NCI-H1417 (cell line): Measurements from ENCODE around the gene NRL.
A peak's percentile ranks its signal among the peaks of the same experiment; 100 is the strongest.
"Not testable (repeated sequence)": the region's sequence is repeated elsewhere in the genome, so short reads cannot be mapped to it uniquely, and the experiment has no call there.

Experiments
- DNase-seq, 3 experiments: peaks; one replicate each; lab custom pipeline; 2025; lab: John Stamatoyannopoulos, UW

NRL gene

DNA sequence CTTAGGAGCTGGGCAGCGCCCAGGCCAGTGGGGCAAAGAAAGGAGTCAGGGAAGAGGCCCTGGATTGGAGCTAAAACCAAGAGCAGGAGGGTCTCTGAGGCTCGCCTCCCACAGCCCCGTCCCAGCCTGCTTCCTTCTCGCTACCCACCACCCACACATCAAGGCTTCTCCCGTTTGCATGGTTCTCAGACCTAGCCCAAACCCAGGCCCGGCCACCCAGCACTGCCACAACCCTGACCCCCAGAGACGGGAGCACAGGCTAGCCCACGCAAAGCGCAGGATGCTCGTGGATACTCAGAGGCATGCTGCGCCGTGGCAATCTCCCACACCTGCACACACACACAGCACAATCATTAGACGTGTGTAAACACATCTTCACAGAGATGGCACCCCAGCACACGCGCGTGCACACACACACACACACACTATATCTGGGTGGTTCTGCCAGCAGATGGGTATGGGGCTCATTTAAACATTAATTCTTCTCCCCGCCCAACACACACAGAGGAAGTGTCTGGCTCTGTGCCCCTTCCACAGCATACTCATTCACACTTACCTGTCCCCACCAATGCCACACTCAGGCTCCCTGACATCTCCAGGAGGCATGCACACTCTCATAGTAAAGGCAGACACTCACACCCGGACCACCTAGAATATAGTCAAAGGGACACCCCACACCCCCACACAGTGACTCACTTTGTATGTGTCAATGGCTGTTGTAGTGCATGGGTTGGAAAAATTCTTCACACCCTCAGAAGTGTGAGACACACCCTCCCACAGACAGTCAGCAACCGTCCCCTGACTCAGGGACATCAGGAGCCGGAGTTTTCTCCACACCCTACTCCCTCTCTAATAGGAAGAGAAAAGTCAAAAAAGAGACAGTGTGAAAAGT, 61.8 kb downstream of the NRL start:
- no peak for DNase-seq

DNA sequence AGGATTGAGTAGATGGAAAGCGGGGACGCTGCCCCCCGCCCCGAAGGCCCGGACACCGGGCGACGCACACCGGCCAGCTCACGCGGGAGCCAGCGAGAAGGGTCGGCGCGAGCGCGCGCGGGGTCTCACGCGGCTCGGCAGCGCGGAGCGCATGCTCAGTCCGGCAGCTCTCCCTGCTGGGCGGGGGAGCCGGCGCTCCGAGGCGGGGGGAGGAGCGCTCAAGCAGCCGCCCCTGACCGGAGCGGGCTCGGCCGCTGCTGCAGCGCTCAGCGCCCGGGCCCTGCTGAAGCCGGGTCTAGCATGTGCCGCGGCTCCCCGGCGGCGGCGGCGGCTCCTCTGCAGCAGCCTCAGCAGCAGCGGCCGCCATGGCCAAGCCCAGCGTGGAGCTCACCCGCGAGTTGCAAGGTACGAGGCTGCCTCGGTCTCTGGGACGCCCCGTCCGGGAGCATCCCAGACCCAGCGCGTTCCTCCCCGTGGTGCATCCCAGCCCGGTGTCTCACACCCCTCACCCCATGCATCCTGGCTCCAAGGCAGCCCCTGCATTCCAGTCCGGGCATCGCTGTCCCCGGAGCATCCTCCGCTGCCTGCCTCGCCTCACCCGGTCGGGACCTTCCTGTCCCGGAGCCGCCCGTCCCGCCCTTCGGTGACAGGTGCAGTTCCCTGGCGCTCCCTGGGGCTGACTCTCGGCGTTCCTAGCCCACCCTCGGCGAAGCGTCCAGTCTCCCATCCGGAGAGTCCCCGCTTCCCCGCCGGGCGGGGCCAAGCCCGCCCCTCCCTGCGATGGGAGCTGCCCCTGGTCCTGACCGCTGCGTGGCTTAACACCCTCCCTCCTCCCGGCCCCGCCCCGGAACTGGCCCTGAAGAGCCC, 62.7 kb downstream of the NRL start, which contains the start of gene CARMIL3:
CARMIL3 (plus strand) TSS at position 221 of the 867 bp plus-strand sequence; CDS start at position 366, 145 bp downstream.
- peak; percentile 83 to 88 (median 84) for DNase-seq

DNA sequence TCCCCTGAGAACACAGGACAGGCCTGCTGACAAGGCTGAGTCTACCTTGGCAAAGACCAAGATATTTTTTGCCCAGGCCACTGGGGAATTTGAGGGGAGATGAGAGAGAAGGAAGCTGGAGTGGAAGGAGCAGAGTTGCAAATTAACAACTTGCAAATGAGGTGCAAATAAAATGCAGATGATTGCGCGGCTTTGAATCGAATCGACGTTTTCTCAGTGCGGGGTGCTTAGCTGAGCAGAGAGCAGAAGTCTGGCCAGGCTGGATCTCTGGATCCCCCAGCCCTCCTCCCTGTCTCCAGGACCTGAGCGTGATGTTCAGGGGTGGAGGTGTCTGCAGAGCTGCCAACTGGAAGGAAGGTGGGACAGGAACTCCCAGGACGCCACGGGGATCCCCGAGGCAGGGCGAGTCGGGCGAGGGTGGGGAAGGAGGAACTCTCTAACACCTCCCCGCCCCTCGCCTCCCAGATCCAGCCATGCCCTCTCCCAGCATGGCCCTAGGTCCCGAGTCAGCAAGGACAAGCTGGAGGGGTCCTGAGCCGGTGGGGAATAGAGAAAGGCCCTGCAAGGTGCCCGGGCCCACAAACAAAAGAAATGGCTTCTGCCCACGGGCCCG, 63.5 kb downstream of the NRL start:
- DNase-seq, result no peak

DNA sequence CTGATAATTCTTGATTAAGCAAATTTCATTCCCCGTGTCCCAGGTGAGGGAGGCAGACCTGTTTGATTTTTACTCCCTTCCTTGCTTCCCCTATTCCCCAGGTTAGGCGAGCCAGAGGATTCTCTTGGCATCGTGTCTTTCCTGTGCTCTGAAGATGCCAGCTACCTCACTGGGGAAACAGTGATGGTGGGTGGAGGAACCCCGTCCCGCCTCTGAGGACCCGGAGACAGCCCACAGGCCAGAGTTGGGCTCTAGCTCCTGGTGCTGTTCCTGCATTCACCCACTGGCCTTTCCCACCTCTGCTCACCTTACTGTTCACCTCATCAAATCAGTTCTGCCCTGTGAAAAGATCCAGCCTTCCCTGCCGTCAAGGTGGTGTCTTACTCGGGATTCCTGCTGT, 64.0 kb downstream of the NRL start:
- not testable (repeated sequence) for DNase-seq

DNA sequence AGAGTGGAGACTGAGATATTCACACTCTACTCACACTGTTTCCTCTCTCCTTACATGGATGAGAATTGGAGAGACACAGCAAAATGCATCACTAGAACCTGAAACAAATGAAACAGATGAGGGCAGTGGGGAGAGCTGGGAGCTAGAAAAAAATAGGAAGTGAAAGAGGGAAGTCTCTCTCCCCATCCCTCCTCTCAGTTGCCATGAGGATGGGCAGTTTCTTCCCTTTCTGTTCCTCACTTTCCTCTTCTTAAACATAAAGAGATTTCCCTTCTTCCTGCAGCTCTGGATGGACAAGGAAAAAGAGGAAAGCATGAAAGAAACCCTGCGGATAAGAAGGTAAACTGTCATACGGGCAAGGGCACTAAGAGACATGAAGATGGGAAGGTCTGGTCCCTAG, 65.7 kb downstream of the NRL start:
- not testable (repeated sequence) for DNase-seq

DNA sequence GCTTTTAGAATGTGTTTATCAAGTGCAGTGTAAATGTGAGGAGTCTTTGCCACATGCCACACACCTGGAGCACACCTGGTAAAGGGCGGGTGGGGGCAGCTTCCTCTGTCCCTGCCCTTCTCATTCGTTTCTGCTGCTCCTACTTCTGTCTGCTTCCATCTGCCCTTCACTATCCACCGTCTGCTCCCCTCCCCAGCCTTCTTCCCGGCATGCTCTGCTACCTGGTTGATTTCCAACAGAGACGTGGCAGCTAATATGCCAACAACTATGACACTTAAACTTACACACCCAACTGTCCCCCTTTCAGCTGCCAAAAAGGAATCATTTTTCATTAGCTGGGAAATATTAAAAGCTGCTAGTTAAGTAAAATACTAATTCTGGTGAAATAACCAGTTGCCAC, 72.0 kb downstream of the NRL start:
- no peak for DNase-seq

DNA sequence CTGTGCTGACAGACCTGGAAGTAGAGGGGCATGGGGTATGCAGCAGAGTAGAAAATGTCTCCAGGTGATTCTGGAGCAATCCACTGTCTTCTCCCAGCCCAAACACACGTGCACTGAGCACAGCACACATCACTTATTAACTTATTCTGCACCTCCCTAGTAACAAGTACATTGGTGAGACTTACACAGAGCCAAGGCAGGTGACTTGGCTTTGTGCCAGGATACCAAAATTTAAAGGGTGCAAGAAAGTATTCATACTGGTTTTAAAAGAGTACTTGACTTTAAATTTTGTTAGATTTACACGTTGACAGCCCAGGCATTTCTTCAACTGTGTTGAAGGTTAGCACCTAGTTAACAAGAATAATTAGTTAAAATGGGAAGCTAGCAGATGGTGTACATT, 74.1 kb downstream of the NRL start:
- DNase-seq, result no peak

DNA sequence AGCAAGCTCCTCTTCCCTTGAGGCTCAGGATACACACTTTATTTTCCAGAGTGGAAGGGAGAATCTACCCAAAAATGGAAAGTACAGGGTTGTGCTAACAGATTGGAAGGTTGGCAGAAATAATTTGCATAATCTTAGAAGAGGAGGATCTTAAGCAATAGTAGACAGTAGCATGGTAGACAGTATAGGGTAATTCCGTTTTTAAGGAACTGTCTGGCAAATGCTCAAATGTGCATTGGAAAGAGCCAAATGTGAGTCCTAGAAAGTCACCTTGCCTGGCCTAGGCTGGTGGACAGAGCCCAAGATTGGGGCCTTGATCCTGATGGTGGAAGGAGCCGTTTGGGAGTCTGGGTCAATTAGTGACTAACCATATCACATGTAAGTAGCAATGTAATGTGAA, 76.1 kb downstream of the NRL start:
- no peak for DNase-seq

DNA sequence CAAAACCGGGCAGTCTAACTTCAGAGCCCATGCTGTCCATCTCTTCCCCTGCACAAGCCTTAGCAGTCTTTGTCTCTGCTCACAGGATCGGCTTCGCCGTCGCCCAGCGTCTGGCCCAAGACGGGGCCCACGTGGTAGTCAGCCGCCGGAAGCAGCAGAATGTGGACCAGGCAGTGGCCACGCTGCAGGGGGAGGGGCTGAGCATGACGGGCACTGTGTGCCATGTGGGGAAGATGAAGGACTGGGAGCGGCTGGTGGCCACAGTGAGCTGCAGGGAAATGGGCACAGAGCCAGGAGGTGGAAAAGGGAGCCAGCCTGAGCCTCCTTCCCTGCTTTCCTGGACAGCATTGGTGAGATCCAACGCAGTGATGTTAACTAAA, 77.1 kb downstream of the NRL start:
- DNase-seq, result peak; percentile 36 to 65 (median 40)

DNA sequence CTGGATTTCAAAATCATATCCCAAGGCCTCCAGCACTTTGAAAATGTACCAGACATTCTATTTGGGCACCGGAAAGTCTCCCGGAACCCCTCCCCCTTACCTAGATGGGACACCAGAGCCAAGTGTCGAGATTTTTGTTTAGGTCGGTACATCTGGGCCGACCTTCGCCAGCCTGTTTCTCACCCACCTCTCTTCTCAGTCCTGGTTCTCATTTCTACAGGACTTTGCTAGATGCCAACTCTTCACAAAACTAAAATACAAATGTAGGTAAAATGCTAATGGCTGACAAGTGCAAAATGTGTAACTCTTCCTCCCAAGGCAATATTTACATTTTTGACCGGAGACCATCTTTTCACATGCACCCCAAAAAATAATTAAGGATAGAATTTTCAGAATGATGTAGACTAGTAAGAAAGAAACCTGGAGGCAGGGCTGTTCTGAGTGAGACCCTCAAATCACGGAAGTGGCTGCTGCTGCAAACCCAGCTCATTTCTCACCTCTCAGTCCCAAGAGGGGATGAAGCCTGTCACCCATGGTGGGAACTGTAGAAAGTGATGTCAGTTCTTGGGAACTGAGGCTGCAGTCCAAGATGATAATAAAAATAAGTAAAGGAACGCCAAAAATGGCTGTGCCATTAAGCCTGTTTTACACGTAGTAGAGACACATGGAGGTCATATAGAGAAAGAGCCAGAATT, 77.6 kb downstream of the NRL start:
- DNase-seq, result not testable (repeated sequence)

DNA sequence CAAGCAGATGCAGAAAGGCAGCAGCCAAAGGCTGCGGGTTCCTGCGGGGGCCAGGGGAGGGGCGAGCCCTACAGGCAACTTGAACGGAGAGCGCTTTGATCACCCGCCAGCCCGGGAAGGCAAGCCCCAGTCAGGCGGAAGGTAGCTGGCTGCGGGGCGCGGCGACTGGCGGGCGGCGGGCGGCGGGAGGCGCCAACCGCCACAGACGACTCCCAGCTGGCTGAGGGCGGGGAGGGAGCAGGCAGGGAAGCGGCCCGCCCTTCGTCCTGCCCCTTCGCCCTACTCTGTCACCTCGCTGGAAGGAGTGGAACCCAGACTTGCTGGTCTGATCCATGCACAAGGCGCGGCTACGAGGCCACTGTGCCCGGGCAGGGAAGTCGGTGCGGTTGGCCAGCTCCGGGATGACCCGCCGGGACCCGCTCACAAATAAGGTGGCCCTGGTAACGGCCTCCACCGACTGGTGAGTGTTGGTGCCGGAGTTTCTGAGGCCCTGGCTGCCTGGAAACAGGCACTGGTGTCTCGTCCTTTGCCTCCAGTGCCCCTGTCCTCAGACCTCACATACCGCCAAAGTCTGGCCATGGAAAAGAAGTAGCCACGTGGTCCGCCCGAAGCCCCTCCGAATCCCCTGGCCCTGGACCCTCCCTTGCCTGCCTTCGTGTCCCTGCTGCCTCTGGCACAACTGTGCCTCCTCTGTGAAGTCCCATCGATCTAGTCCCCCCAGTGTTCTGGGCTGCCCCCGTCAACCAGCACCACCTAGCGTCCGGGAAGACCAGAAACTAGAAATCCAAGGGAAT, 78.4 kb downstream of the NRL start:
- DNase-seq, result peak; percentile 79 to 91 (median 91)

DNA sequence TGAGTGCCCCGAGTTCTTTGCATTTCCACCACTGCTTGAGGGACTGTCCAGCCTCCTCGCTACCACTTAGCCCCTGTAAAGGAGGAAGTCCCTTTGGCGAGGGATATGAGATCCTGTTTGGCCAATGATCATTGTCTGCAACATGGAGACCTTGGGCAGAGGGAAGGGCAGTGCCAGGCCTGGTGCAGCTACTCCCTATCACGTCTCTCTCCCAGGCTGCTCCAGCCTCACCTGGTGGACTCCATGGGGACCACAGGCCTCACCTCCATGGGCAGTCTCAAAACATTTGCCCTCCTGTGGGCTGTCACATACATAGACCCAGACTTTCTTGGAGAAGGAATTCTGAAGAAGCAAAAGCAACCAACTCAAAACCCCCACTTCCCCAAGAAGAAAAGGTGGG, 79.0 kb downstream of the NRL start:
- peak in 1 of 3 experiments; percentile 77 for DNase-seq

DNA sequence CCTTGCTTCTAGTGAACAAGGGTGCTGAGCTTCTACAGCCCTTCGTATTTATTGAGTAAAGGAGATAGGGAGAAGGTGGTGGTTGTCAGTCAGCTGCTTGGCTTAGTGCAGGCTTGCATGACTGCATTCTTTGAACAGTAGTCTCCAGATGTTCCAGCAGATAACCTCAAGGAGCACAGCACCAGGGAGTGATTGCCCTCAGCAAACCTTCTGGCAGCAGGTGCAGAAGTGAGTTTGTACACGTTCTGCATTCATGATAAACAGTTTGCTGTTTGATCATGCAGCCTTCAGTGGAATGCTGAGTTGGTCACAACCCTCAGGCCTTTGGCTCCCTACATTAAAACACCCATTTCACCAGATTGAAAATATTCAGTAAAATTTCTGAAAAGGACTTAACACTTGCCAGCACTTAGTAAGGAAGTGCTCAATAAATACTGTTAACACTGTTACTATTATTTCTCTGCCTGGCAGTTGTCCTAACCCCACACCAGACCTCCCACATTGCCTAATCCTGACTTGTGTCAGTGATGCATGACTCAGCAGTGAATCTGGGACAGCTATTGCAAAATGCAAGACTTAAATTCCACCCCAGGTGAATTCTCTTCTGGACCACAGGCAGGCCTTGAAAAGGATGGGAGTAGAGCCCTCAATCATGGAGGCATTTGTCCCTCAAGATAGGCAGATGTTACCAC, 81.9 kb downstream of the NRL start:
- no peak for DNase-seq

DNA sequence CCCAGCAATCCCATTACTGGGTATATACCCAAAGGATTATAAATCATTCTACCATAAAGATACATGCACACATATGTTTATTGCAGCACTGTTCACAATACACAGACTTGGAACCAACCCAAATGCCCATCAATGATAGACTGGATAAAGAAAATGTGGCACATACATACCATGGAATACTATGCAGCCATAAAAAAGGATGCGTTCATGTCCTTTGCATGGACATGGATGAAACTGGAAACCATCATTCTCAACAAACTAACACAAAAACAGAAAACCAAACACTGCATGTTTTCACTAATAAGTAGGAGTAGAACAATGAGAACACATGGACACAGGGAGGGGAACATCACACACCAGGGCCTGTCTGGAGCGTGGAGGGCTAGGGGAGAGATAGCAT, 83.4 kb downstream of the NRL start:
- not testable (repeated sequence) for DNase-seq

DNA sequence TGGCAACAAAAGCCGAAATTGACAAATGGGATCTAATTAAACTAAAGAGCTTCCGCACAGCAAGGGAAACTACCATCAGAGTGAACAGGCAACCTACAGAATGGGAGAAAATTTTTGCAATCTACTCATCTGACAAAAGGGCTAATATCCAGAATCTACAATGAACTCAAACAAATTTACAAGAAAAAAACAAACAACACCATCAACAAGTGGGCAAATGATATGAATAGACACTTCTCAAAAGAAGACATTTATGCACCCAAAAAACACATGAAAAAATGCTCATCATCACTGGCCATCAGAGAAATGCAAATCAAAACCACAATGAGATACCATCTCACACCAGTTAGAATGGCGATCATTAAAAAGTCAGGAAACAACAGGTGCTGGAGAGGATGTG, 85.1 kb downstream of the NRL start:
- DNase-seq, result not testable (repeated sequence)
